GM23248 (cell line): Measurements from ENCODE around the gene PRDM16.

Experiments
- EZH2 ChIP-seq: fragments of 200-600 bp; sonication (generic); IDR thresholded peaks from 2 replicates; pipeline ENCODE4 v1.6.1; 2018; ENCODE audit warnings: antibody characterized with exemption, mild to moderate bottlenecking; ENCODE audit not compliant: insufficient read depth, poor library complexity, severe bottlenecking
- EZH2phosphoT487 ChIP-seq: fragments of 200-600 bp; sonication (generic); IDR thresholded peaks from 2 replicates; pipeline ENCODE4 v1.6.1; 2018; ENCODE audit warnings: antibody characterized with exemption, moderate library complexity, mild to moderate bottlenecking, low read depth; ENCODE audit not compliant: insufficient read depth

- no peak for TF ChIP-seq EZH2
- TF ChIP-seq EZH2phosphoT487, result no peak
These were observed 385.1 kb downstream of the PRDM16 start, which contains the start of gene ARHGEF16 for GRCh38 chr1:3453891-3454810.
